Stimulated activated CD4-positive, alpha-beta T cell treated with anti-CD3 and anti-CD28 coated beads, Interleukin-4, amount 100 ng/mL, for 4 hours (primary cell): ENCODE measurements around the gene P2RY11.

Source experiments
- DNase-seq, 2 experiments: peaks; one replicate each; pipeline ENCODE4 v3.0.0-alpha.2; 2020

P2RY11 gene

GRCh38 chr19:10141973-10142372, 30.5 kb downstream of the P2RY11 start:
- DNase-seq = no peak

GRCh38 chr19:10142701-10143375, 31.3 kb downstream of the P2RY11 start:
- peak in 1 of 2 experiments; percentile 46 for DNase-seq

GRCh38 chr19:10143681-10144080, 32.2 kb downstream of the P2RY11 start:
- peak in 1 of 2 experiments; percentile 14 for DNase-seq

GRCh38 chr19:10144361-10144760, 32.9 kb downstream of the P2RY11 start:
- DNase-seq = no peak

- DNase-seq = no peak
Observed at GRCh38 chr19:10145031-10145430, 33.5 kb downstream of the P2RY11 start.

- no peak for DNase-seq
Observed at GRCh38 chr19:10146142-10146541, 34.6 kb downstream of the P2RY11 start.

- DNase-seq = no peak
Observed at GRCh38 chr19:10149427-10149826, 37.9 kb downstream of the P2RY11 start.

- no peak for DNase-seq
Observed at GRCh38 chr19:10151521-10151920, 40.0 kb downstream of the P2RY11 start.

GRCh38 chr19:10152100-10152499, 40.6 kb downstream of the P2RY11 start:
- DNase-seq = no peak

GRCh38 chr19:10155839-10156238, 44.3 kb downstream of the P2RY11 start:
- DNase-seq = no peak

GRCh38 chr19:10158071-10158470, 46.6 kb downstream of the P2RY11 start:
- no peak for DNase-seq

GRCh38 chr19:10158485-10158884, 47.0 kb downstream of the P2RY11 start:
- no peak for DNase-seq

GRCh38 chr19:10159610-10160009, 48.1 kb downstream of the P2RY11 start:
- DNase-seq = no peak

- no peak for DNase-seq
Observed at GRCh38 chr19:10163536-10163935, 52.0 kb downstream of the P2RY11 start.
